ENCODE data around the gene MRAP.

Gene MRAP

DNA sequence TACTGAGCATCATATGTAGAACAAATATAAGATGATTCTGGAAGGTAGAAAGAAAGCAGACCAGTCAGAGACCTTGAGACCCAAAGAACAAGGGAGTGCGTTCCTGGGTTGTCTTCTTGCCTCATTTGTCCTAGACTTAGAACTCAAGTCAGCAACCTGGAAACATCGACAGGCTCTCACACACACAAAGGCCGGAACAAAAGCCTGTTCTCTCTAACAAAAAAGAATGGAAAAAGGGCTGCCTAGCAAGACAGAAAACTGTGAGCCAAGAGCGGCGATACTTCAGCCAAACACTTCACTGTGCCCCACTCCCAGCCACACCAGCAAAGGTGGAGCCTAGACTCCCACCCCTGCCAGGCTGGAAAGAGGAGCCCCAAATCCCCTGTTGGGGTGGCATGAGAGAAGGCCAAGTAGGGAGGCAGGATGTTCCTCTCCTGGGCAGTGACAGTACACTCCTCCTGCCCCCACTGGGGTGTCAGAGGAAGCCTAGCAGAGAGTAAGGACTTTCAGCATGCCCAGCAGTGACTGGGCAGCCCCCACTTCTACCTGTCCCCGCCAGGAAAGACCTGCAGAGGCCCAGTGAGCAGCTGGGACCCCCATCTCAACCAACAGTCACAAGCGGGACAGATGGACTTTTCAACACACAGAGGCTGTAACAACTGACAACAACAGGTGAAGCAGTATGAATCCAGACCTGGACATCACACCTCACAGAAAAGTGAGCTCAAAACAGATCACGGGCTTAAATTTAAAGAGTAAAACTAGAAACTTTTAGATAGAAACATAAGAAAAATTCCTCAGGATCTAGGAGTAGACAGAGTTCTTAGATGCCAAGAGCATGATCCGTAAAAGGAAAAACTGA lies 33.0 kb downstream of the MRAP start:
- no peak overlapping the region for H3K27ac ChIP-seq (ENCODE audit: low read depth in 2 of 2, low read length in 2 of 2)
- H3K27me3 ChIP-seq (ENCODE audit: control insufficient read depth in 2 of 2, insufficient read depth in 2 of 2, low read length in 2 of 2): no peaks in the 10 kb centered on the region
- no peak overlapping the region for H3K4me3 ChIP-seq (ENCODE audit: low read length in 2 of 2)
- H3K9me3 ChIP-seq (ENCODE audit: control insufficient read depth in 2 of 2, low read length in 2 of 2): no peaks in the 10 kb centered on the region
- no peaks in the 10 kb centered on the region for H3K4me1 ChIP-seq (ENCODE audit: control insufficient read depth in 2 of 2, insufficient read depth in 2 of 2, low read length in 2 of 2)
- H3K36me3 ChIP-seq (ENCODE audit: control insufficient read depth in 2 of 2, insufficient read depth in 2 of 2, low read length in 2 of 2): peaks cover 40 to 57% of the 10 kb centered on the region in 2 donors
- no peak overlapping the region for H3K9ac ChIP-seq (ENCODE audit: low read depth in 1 of 2, low read length in 2 of 2)

DNA sequence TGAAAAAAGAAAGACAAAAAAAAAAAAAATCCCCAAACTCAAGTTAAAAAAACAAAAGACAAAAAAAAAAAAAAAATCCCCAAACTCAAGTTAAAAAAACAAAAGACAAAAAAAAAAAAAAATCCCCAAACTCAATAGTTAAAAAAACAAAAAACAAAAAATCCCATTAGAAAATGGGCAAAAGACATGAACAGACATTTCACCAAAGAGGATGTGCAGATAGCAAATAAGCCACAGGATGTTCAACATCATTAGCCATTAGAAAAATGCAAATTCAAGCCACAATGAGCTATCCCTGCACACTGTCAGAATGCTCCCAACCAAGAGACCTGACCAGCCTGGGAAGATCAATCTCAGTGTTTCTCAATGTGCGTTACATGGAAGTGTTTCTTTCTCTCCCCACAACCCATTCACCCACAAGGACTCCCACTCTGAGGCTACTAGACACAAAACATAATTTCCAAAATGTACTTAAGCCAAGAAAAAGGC lies 33.9 kb downstream of the MRAP start:
- H3K27ac ChIP-seq (ENCODE audit: low read depth in 2 of 2, low read length in 2 of 2): no peak overlapping the region
- no peaks in the 10 kb centered on the region for H3K4me1 ChIP-seq (ENCODE audit: control insufficient read depth in 2 of 2, insufficient read depth in 2 of 2, low read length in 2 of 2)
- no peaks in the 10 kb centered on the region for H3K9me3 ChIP-seq (ENCODE audit: control insufficient read depth in 2 of 2, low read length in 2 of 2)
- H3K9ac ChIP-seq (ENCODE audit: low read depth in 1 of 2, low read length in 2 of 2): no peak overlapping the region
- no peaks in the 10 kb centered on the region for H3K27me3 ChIP-seq (ENCODE audit: control insufficient read depth in 2 of 2, insufficient read depth in 2 of 2, low read length in 2 of 2)
- H3K4me3 ChIP-seq (ENCODE audit: low read length in 2 of 2): no peak overlapping the region
- peaks cover 46 to 65% of the 10 kb centered on the region in 2 donors for H3K36me3 ChIP-seq (ENCODE audit: control insufficient read depth in 2 of 2, insufficient read depth in 2 of 2, low read length in 2 of 2)

DNA sequence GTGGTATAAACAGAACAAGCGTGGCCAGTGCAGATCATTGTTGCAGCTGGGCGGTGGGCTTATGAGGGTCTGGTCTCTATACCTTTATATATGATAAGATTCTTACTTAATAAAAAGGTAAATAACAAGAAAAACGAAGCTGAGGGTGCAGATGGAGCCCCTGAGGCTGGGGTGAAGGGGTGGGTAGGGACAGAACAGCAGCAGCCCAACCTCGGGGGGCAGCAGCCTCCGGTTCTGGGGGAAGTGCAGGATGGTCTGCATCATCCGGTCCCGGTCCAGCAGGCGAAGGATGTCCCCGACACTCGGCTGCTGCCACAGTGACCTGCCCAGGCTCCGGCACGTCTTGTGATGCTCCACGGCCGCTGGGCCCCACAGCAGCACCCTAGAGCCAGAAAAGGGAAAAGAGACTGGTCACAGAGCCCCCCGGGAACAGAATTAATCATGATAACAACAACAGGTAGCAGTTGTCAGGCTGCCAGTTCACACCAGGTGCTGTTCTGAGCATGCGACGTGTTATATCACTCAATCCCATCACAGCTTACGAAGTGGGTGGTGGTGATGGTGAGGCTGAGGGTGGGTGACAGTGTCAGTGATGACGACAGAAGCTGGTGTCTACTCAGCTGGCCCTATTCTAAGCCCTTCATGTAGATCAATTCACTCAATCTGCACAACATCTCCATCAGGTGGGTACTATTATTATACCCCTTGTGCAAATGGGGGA lies 35.5 kb downstream of the MRAP start:
- Histone ChIP-seq H3K36me3 (ENCODE audit: control insufficient read depth in 2 of 2, insufficient read depth in 2 of 2, low read length in 2 of 2) (peaks cover 51 to 71% of the 10 kb centered on the region in 2 donors), H3K4me1 (ENCODE audit: control insufficient read depth in 2 of 2, insufficient read depth in 2 of 2, low read length in 2 of 2) (no peaks in the 10 kb centered on the region), H3K4me3 (ENCODE audit: low read length in 2 of 2) (no peak overlapping the region), H3K9me3 (ENCODE audit: control insufficient read depth in 2 of 2, low read length in 2 of 2) (no peaks in the 10 kb centered on the region), H3K27me3 (ENCODE audit: control insufficient read depth in 2 of 2, insufficient read depth in 2 of 2, low read length in 2 of 2) (no peaks in the 10 kb centered on the region), H3K27ac (ENCODE audit: low read depth in 2 of 2, low read length in 2 of 2) (no peak overlapping the region), H3K9ac (ENCODE audit: low read depth in 1 of 2, low read length in 2 of 2) (no peak overlapping the region)

DNA sequence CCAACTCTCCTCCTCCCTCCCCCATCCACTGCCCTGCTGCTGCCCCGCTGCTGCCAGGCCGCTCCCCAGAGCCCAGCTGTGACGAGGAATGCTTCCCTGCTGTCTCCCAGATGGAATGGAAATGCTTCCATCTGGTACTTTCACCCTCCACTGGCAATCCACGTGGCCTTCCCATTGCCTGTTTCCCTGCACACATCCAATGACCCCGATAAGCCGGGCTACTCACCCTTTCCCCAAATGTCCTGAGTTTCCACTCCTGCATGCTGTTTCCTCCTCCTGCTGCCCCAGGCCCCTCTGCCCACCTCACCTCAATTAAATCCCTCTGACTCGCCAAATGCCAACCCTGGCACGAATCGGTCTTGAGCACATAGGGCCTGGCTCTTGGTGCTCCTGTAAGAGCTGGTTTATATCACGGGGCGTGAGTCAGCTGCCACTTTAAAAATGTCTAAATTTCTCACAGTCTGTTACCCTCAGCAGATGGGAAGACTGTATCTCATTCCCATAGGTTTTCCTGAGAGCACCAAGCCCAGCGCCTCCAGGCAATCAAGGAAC lies 36.4 kb downstream of the MRAP start:
- Histone ChIP-seq H3K9me3 (ENCODE audit: control insufficient read depth in 2 of 2, low read length in 2 of 2) (no peaks in the 10 kb centered on the region), H3K4me1 (ENCODE audit: control insufficient read depth in 2 of 2, insufficient read depth in 2 of 2, low read length in 2 of 2) (no peaks in the 10 kb centered on the region), H3K36me3 (ENCODE audit: control insufficient read depth in 2 of 2, insufficient read depth in 2 of 2, low read length in 2 of 2) (peaks cover 49 to 64% of the 10 kb centered on the region in 2 donors), H3K9ac (ENCODE audit: low read depth in 1 of 2, low read length in 2 of 2) (no peak overlapping the region), H3K27me3 (ENCODE audit: control insufficient read depth in 2 of 2, insufficient read depth in 2 of 2, low read length in 2 of 2) (no peaks in the 10 kb centered on the region), H3K4me3 (ENCODE audit: low read length in 2 of 2) (no peak overlapping the region), H3K27ac (ENCODE audit: low read depth in 2 of 2, low read length in 2 of 2) (no peak overlapping the region)

DNA sequence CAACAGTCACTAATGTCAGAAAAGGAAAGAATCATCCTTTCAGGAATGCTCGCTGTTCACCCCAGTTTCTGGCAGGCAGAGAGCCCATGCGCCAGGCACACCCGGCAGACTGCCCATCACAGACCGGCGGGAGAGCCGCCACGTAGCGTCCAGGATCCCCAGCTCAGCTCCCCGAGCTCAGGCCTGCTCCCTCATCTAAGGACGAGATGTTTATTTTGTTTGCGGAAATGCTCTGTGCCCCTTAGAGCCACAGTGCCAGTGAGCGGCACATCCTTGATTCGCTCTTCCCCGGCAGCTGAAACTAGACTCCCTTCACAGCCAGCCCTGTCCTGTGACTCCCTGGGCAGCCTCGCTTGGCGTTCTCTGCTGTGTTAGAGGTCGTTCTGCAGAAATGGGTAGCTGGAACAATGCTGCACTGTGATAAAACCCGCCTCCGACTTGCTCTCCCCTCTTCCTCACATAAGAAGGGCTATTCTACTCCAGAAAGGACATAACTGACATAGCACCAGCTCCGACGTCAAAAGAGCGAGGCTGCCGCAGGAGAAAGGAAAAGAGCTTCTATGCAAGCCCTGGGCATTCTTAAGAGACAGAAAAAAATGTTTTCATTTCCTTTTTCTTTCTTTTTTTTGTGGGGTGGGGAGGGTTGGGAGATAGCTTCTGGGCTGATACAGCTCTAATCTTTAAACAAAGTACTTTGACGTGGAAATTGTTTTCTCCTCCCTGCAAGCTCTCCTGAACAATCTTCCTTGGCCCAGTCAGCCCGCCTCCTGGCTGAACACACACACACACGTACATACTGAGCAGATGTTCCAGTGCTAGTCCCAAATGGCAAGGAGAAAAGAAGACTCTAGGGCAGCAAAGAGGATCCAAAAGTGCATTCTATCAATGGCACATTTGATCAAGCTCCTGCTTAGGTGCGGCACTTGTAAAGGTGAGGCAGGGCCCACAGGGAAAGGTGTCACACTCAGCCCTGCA lies 37.2 kb downstream of the MRAP start:
- no peak overlapping the region for H3K9ac ChIP-seq (ENCODE audit: low read depth in 1 of 2, low read length in 2 of 2)
- H3K4me1 ChIP-seq (ENCODE audit: control insufficient read depth in 2 of 2, insufficient read depth in 2 of 2, low read length in 2 of 2): no peaks in the 10 kb centered on the region
- H3K36me3 ChIP-seq (ENCODE audit: control insufficient read depth in 2 of 2, insufficient read depth in 2 of 2, low read length in 2 of 2): peaks cover 50 to 66% of the 10 kb centered on the region in 2 donors

DNA sequence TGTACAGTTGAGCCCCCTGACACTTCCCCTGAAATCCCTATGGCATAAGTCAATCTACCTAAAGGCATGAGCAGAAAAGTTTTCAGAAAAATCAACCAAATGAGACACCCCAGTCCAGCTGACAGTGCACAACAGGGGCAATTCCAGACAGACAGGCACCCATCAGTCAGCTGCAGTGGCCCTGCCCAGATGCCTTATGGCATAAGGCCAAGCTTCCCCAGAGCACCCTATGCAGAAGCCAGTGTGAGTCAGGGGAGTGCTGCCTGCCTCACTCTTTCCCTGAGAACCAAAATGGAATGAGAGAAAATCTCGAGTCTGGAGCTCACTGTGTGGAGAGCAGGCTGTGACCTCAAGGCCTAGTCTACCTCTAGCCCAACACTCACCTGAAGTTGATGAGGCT lies 38.1 kb downstream of the MRAP start:
- Histone ChIP-seq H3K9ac (ENCODE audit: low read depth in 1 of 2, low read length in 2 of 2) (no peak overlapping the region), H3K9me3 (ENCODE audit: control insufficient read depth in 2 of 2, low read length in 2 of 2) (no peaks in the 10 kb centered on the region), H3K36me3 (ENCODE audit: control insufficient read depth in 2 of 2, insufficient read depth in 2 of 2, low read length in 2 of 2) (peaks cover 47 to 61% of the 10 kb centered on the region in 2 donors), H3K27me3 (ENCODE audit: control insufficient read depth in 2 of 2, insufficient read depth in 2 of 2, low read length in 2 of 2) (no peaks in the 10 kb centered on the region), H3K27ac (ENCODE audit: low read depth in 2 of 2, low read length in 2 of 2) (no peak overlapping the region), H3K4me1 (ENCODE audit: control insufficient read depth in 2 of 2, insufficient read depth in 2 of 2, low read length in 2 of 2) (no peaks in the 10 kb centered on the region), H3K4me3 (ENCODE audit: low read length in 2 of 2) (no peak overlapping the region)

More for the DNA sequence above, 37.2 kb downstream of the MRAP start:
- Histone ChIP-seq H3K4me3 (ENCODE audit: low read length in 2 of 2) (no peak overlapping the region), H3K27me3 (ENCODE audit: control insufficient read depth in 2 of 2, insufficient read depth in 2 of 2, low read length in 2 of 2) (no peaks in the 10 kb centered on the region), H3K9me3 (ENCODE audit: control insufficient read depth in 2 of 2, low read length in 2 of 2) (no peaks in the 10 kb centered on the region), H3K27ac (ENCODE audit: low read depth in 2 of 2, low read length in 2 of 2) (no peak overlapping the region)

DNA sequence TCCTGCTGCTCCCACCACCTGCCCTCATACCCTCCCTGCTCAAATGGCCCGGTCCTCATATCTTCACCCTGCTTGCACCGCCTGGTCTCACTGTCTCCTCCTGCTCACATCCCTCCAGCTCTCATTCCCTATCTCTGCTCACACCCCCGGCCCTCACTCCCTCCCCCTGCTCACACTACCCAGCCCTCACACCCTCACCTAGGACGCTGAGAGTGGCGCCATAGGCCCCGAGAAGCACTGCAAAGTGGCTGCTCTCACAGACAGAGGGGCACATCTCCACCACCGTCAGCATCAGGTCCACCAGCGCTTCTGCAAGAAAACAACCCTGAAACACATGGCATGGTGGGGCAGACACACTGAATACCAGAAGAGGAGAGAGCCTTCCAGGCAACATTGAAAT lies 38.6 kb downstream of the MRAP start:
- no peaks in the 10 kb centered on the region for H3K27me3 ChIP-seq (ENCODE audit: control insufficient read depth in 2 of 2, insufficient read depth in 2 of 2, low read length in 2 of 2)
- no peak overlapping the region for H3K27ac ChIP-seq (ENCODE audit: low read depth in 2 of 2, low read length in 2 of 2)
- no peaks in the 10 kb centered on the region for H3K4me1 ChIP-seq (ENCODE audit: control insufficient read depth in 2 of 2, insufficient read depth in 2 of 2, low read length in 2 of 2)
- no peaks in the 10 kb centered on the region for H3K9me3 ChIP-seq (ENCODE audit: control insufficient read depth in 2 of 2, low read length in 2 of 2)
- no peak overlapping the region for H3K4me3 ChIP-seq (ENCODE audit: low read length in 2 of 2)
- H3K9ac ChIP-seq (ENCODE audit: low read depth in 1 of 2, low read length in 2 of 2): no peak overlapping the region
- H3K36me3 ChIP-seq (ENCODE audit: control insufficient read depth in 2 of 2, insufficient read depth in 2 of 2, low read length in 2 of 2): peaks cover 45 to 61% of the 10 kb centered on the region in 2 donors

DNA sequence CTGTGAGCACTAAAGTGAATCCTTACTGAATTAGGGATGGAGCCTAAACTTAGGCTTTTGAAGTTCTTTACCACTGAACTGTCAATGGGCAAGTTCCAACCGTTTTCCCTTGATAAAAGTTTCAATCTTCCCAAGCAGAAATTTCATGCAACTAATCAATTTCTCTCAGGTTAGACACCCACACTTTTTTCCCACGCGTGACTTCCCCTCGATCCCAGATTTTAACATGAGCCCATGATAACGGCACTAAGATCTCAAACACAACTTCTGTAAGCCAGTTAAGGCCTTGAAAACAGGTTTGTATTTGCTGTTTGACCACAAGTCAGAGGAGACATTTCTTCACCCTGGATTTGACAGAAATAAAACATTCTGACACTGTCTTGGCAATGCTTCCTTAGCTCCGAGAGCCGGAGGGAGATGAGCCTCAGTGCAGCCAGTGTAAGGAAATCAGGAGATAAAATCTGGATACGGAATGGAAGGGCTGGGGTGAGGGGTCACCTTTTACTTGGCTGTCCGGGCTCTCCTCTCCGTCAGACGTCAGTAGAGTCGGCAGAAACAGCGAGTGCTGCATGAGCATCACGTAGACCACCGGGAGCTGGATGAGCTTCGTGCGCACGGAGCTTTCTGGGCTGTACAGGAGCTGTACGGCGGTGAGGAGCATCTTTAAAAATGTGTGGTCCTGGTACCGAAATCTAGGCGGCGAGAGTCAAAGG lies 39.7 kb downstream of the MRAP start:
- no peaks in the 10 kb centered on the region for H3K4me1 ChIP-seq (ENCODE audit: control insufficient read depth in 2 of 2, insufficient read depth in 2 of 2, low read length in 2 of 2)
- H3K9ac ChIP-seq (ENCODE audit: low read depth in 1 of 2, low read length in 2 of 2): no peak overlapping the region
- H3K27ac ChIP-seq (ENCODE audit: low read depth in 2 of 2, low read length in 2 of 2): no peak overlapping the region
- no peaks in the 10 kb centered on the region for H3K9me3 ChIP-seq (ENCODE audit: control insufficient read depth in 2 of 2, low read length in 2 of 2)
- H3K36me3 ChIP-seq (ENCODE audit: control insufficient read depth in 2 of 2, insufficient read depth in 2 of 2, low read length in 2 of 2): peaks cover 48 to 68% of the 10 kb centered on the region in 2 donors
- H3K4me3 ChIP-seq (ENCODE audit: low read length in 2 of 2): no peak overlapping the region
- H3K27me3 ChIP-seq (ENCODE audit: control insufficient read depth in 2 of 2, insufficient read depth in 2 of 2, low read length in 2 of 2): no peaks in the 10 kb centered on the region

Measured in mucosa of rectum (tissue), 2 donors.